CD4-positive, alpha-beta T cell treated with Interleukin-15 for 1 hour (primary cell): ENCODE results near the gene GCC2.
"Not testable (repeated sequence)": the region's sequence is repeated elsewhere in the genome, so short reads cannot be mapped to it uniquely, and the experiment has no call there.

ENCODE experiments used
- DNase-seq: peaks from one replicate; pipeline ENCODE4 v3.0.0-alpha.2; 2020

GCC2 gene

DNA sequence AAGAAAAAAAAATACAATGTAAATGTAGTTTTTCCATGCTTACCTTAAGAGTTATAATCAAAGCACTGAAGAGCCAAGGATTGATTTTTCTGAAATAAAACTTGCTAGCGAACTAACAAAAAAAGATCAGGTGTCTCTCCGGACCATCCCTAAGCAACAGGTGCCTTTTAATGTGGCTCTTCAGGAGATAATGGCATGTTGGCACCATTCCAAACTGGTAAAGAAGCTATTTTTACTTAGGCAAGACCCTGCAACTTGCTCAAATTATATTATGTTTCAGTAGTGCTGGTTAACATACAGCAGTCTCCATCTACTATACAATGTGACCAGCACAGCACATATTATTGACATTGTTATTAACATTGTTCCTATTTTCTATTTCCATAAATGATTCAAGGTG lies 2.3 kb upstream of the GCC2 start:
- no peak for DNase-seq

DNA sequence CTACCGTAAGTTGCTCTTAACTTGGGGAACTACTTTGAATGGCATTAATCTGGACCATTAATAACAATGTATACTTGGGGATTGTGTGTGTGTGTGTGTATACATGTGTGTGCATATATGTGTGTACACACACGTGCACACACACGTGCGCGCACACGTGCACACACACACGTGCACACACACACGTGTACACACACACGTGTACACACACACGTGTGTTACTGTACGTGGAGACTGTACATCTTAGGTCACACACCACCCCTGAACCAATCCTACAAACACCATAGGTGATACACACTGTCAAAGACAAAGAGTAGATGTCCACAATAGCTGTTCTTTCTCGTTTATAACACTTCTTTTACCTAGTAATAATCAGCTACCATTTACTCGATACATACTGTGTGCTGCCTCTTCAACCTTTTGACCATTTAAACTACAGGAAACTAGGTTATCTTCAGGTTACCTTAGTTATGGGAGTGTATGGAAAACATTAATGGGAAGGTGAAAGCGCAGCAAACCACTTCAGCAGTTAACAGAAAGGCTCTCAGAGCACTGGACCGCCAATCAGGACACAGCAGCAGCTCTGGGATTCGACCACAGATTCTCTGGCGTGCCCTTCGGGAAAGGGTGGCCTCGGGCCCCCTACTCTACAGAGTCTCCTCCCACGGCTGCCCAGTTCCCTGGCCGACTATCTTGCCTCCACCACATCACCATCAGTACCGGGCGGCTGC lies 894 bp upstream of the GCC2 start:
- no peak for DNase-seq

DNA sequence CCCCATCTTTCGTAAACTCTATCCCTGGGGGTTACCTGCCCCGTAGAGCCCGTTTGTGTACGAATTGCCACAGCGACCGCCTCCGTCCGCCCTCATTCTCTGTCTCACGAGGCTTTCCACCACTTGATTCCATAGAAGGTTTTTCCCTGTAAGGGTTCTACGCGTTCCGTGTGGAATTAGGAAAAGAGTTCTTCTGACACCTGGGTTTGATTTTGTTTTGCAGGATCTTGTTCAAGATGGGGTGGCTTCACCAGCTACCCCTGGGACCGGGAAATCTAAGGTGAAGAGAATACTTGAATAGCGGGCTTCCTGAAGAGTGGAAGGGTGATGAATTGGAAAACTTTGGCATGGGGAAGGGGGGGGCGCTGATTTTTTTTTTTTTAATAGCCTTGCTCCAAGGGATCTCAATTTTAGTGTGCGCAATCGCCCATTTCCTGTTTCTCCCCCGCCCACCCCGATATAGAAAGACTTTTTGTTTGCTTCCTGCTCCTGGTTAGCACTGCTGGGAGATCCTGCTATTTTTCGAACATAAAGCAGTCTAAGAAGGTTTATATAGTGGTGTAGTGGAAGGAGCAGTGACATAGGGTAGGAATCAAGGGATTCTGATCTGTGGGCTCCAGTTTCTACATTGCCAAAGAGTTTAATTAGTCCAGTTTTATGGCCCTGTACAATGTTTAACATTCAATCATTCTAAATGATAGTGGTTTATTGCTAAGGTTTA lies 564 bp downstream of the GCC2 start:
- no peak for DNase-seq

DNA sequence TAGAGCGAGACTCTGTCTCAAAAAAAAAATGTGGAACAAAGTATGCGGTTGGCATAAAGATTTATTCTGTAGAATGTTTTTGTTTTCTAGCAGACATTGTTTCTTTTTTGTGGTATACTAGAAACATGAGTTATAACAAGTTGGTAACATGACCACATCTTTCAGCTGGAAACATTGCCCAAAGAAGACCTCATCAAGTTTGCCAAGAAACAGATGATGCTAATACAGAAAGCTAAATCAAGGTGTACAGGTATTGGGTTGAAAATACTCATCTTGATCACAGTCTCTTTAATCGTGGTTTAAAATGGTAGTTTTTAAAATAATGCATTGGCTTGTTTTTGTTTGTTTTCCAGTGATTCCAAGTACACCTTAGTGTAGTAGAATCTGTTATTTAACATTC lies 1.9 kb downstream of the GCC2 start:
- DNase-seq, result no peak

DNA sequence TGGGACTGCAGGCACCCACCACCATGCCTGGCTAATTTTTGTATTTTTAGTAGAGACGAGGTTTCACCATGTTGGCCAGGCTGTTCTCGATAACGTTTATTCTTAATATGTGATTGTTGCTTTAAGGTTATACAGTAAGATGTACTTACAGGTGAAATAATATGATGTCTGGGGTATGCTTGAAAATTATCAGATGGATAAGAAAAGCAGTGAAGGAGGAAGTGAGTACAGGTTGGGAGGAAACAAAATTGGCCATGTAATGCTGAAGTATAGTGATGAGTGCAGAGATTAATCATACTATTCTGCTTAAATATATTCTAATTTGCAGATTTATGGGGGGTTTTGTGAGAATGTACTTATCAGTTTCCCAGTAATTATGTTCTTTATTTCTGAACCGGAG lies 3.0 kb downstream of the GCC2 start:
- no peak for DNase-seq

DNA sequence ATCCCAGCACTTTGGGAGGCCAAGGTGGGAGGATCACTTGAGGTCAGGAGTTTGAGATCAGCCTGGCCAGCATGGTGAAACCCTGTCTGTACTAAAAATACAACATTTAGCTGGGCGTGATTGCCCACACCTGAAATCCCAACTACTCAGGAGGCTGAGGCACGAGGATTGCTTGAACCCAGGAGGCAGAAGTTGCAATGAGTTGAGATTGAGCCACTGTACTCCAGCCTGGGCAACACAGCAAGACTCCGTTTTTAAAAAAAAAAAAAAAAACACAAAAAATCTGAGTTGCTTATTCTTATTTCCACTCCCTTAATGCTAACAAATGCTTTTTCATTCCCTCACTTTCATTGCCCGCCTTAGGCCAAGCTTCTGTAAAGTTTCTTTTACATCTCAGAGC lies 4.5 kb downstream of the GCC2 start:
- DNase-seq, result not testable (repeated sequence)

DNA sequence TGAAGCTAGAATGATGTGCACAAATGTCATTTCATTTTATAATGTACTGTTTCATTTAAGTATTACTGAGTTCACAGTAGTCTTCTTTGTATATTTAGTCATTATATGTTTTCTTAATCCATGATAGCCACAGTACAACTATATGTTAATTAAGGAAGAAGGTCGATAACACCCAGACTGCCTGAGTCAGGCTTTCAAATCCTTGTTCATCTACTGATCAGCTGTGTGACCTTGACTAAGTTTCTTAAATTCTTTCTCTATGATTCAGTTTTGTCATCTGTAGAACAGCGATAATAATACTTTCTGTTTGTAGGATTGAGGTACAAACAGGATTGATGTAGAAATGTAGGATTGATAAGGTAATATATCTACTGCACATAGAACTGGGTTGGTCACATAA lies 5.4 kb downstream of the GCC2 start:
- no peak for DNase-seq

DNA sequence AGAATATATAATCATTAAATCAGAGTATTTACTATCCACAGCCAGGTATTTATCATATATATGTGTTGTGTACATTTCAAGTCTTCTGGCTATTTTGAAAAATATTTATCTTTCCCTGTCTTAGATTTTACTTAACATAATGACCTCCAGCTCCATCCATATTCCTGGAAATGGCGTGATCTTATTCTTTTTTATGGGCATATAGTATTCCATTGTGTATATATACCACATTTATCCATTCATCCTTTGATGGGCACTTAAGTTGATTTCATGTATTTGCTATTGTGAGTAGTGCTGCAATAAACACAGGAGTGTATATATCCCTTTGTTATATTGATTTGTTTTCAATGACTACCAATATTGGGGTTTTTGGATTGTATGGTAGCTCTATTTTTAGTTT lies 6.6 kb downstream of the GCC2 start:
- no peak for DNase-seq

DNA sequence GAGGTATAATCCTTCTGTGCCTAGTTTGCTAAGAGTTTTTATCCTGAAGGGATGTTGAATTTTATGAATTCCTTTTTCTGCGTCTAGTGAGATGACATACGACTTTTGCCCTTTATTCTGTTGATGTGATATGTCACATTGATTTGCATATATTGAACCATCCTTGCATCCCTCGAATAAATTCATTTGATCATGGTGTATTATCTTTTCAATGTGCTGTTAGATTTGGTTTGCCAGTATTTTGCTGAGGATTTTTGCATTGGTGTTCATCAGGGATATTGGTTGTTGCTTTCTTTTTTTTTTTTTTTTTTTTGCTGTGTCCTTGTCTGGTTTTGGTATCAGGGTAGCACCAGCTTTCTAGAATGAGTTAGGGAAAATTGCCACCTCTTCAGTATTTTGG lies 9.1 kb downstream of the GCC2 start:
- no peak for DNase-seq

DNA sequence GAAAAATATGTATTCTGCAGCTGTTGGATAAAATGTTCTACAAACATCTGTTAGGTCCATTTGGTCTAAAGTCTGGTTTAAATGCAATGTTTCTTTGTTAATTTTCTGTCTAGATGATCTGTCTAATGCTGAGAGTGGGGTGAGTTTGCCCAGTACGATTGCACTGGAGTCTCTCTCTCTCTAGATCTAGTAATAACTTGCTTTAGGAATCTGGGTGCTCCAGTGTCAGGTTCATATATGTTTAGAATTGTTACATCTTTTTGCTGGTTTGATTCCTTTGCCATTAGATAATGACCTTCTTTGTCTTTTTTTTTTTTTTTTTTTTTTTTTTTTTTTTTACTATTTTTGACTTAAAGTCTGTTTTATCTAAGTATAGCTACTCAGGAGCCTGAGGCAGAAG lies 10.4 kb downstream of the GCC2 start:
- no peak for DNase-seq

DNA sequence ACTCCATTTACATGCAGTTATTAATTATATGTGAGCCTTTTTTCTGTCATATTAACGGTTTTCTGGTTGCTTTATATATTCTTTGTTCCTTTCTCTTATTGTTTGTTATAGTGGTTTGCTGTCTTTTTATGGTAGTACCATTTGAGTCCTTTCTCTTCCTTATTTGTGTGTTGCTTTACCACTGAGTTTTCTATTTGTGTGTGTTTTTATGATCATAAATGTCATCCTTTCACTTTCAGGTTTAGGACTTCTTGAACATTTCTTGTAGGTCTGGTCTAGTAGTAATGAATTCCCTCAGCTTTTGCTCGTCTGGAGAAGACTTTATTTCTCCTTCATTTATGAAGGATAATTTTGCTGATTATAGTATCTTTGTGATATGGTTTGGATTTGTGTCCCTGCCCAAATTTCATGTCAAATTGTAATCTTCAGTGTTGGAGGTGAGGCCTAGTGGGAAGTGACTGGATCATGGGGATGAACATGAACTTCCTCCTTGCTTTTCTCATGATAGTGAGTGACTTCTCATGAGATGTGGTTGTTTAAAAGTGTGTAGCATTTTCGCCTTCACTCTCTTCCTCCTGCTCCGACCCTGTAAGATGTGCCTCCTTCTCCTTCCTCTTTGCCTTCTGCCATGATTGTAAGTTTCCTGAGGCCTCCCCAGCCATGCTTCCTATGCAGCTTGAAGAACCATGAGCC lies 11.5 kb downstream of the GCC2 start:
- DNase-seq, result no peak

DNA sequence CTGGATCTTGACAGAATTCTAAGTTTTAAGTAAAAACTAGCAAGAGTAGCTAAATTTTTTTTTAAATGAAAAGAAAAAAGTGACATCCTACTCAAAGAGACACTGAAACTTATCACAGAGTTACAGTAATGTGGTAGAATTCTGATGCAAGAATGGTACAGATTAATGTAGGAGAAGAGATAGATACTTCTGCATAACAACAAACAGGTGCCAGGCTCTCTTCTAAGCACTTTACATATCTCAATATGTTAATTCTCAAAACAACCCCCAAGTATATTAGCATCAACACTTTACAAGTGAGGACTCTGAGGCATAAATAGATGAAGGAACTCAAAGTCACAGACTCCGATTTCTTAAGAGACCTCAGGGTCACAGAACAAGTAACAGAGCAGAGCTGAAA lies 28.1 kb downstream of the GCC2 start:
- DNase-seq, result no peak

DNA sequence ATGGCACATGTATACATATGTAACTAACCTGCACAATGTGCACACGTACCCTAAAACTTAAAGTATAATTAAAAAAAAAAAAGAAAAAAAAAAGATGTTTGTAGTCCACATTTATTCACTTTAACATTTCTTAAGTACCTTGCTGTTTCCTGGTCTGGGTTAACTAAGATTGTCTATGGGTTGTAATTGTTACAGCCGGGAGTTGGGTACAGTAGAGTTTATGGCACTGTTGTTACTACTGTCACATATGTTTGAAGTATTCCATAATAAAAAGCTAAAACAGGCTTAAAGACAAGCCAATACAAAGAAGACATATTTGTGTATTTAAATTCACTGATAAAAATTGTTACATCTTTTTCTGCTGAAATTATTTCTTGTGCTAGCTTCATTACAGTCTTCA lies 36.2 kb downstream of the GCC2 start:
- no peak for DNase-seq

DNA sequence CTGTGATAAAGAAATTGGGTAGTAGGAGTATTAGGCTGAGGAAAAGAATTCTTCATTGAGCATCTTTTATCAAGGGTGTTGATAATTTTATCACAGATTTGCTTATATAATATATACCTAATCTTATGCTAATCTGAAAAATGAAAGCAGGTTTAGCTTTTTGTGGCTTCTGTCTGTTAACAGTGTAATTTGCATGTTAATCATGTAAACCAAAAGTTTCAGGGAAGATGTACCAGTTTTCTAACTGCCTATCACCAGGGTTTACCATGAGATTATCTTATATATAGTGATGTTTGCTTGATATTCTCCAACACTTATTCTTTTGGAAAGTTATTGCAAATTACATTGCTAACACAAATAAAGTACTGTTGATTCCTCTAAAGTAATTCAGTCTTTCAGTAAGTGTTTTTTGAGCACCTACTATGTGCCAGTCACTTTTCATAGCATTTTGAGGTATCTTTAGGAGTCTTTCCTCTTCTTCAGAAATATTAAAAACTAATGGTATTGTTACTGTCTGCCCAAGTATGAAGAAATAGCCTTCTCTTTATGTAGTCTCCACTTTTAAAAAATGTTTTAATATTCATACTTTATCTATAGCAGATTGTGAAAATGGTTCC lies 41.6 kb downstream of the GCC2 start:
- no peak for DNase-seq

DNA sequence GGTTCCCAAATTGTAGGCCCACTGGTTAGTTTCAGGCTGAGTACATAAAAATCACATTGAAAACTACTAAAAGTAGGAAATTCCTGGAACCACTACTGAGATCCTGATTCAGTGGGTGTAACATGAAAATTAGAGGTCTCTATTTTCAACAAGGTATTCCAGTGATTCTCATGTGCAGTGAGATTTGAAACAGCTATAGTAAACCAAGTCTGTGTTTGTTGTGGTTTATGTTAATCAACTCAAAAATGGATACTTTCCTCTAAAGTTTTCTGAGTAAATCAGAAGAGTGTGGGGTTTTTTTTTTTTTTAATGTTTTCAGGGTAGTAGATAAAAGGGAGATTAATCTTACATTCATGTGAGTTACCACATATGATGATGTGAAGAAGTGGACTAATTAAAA lies 42.8 kb downstream of the GCC2 start:
- DNase-seq, result no peak

DNA sequence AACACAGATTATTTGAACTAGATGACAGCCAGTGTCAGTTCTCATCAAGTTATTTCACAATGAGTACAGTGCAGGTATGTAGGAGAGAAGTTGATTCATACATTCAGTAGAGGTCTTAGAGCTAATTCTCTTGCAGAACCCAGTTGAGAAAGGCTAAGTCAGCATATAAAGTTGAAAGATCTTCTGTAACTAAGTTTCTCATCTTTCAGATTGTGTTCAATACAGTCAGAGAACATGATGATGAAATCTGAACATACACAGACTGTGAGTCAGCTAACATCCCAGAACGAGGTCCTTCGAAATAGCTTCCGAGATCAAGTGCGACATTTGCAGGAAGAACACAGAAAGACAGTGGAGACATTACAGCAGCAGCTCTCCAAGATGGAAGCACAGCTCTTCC lies 43.4 kb downstream of the GCC2 start:
- no peak for DNase-seq

DNA sequence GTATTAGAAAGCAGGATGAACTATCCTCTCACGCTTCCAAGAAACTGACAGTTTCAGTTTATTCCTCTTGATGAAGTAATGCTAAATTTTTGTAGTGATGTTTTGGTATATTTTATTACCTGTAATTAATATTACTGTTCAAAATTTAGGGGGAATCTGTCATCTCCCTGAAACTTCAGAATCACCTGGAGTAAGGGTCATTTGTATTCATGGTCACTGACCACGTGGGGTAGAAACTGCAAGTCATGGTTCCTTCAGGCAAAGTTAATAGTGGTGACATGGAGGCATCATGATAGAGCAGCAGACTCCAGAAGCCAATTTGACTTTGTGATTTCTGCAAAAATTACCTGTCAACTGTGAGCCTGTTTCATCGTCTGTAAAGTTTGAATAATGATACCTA lies 47.2 kb downstream of the GCC2 start:
- DNase-seq, result not testable (repeated sequence)

DNA sequence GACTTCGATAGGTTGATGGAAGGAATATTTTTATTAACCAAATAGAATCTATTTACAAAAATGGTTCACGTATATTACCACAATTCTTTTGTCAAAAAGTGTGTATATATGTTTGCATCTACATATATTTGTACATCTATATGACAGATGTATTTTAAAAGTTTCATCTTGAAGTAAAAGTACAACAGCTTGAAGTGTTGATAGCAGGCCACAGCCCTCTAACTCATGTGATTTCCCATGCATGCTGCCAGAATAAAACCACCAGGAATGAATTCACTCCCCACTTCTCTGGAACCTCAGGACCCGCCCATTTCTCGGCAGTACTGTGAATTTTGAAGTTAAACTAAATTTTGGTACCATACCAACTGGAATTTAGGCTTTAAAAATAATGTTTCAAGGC lies 58.6 kb downstream of the GCC2 start:
- DNase-seq, result not testable (repeated sequence)

DNA sequence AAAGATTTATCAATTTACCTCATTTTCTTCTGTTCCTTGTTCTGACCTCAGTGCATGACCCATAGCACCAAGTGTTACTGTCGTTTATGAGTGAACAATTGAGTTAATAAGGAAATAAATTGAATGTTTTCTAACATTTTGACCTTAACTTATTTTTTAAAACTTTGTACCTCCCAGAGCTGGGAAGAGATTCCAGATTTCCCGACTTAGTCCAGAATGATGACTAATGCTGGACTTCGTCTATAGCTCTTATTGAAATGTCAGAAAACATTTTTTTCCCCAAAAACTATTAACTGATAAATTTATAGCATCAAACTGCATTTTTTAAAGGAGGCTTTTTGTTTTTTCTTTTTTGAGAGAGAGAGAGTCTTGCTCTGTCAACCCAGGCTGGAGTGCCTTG lies 63.4 kb downstream of the GCC2 start:
- DNase-seq, result not testable (repeated sequence)

DNA sequence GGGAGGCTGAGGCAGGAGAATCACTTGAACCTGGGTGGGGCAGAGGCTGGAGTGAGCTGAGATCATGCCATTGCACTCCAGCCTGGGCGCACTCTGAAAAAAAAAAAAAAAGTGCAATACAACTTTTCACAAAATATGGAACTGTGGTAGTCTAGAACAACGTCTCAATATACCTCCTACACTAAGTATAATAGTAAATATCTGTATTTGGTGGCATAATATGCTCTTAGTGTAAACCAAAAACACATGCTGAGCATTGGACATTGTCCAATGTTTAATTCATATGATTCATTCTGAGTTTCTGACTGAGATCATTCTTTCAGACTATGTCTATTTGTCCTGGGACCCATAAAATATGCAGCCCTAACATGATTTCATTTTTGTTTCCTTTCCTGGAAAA lies 65.5 kb downstream of the GCC2 start:
- DNase-seq, result not testable (repeated sequence)

DNA sequence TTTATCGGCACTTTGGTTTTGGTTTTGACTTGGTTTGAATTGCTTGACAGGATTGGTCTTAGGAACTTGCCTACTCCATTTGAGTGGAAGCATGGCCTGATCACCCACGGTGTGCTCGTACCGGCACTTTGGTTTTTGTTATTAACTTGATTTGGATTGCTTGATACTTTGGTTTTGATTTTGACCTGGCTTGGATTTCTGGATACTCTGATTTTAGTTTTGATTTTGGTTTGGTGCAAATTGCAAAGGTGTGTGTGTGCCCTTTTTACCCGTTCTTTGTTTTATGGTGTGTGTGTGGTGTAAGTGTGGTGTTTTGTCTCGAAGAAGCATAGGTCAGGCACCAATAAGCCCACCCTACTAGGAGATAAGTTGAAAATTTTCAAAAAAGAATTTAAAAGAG lies 75.7 kb downstream of the GCC2 start:
- not testable (repeated sequence) for DNase-seq

DNA sequence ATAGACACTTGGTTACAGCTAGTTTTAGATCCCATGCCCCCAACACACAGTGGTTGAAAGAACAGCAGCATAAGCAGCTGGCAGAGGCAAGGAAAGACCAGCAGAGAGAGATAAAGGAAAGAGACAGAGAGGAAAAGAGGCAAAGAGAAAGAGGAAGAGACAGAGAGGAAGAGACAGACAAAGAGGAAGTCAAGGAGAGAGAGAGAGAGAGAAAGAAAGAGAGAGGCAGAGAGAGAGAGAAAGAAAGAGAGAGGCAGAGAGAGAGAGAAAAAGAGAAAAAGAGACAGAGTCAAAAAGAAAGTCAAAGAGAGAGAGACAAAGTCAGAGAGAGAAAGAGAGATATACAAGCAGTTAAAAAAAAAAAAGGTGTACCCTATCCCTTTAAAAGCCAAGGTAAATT lies 76.3 kb downstream of the GCC2 start:
- DNase-seq, result not testable (repeated sequence)

DNA sequence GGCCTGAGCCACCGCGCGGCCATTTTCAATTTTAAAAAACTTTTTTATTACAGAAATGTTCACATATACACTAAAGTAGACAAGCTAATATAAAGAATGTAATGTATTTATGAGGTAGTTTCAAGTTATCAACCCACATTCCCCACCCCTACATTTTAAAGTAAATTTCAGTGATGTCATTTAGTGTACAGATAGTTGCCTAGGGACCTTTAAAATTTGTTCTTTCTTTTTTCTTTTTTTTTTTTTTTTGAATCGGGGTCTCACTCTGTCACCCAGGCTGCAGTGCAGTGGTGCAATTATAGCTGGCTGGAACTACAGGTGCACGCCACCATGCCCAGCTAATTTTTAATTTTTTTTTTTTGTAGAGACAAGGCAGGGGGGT lies 82.7 kb downstream of the GCC2 start:
- DNase-seq, result no peak
